Body of pancreas (tissue), 4 donors: ENCODE measurements around the gene GUCA1C. TPM values are rescaled to one million over a fixed set of nuclear protein-coding genes. Genes with fewer than 3 reads are reported as not detected.

ENCODE experiments used
- ATAC-seq: fragments of 150-250 bp; one replicate; pipeline ENCODE4 v1.9.1; 2016
- DNase-seq, 4 donors: peaks; one replicate each; pipeline ENCODE4 v3.0.0-alpha.2; 2019
- H3K27ac ChIP-seq, 4 donors: fragments of 200-600 bp; sonication (generic); 1 replicate in 3 of 4; 2 replicates in 1 of 4; pipeline versions ENCODE4 v1.5.1 to v1.6.1; 2016 to 2019; ENCODE audit warnings: mild to moderate bottlenecking in 1 of 4, mixed read lengths in 1 of 4, moderate library complexity in 1 of 4
- H3K27me3 ChIP-seq, 2 donors: fragments of 200-600 bp; sonication (generic); one replicate each; pipeline ENCODE4 v1.6.0; 2016; ENCODE audit warnings: mild to moderate bottlenecking in 1 of 2
- H3K36me3 ChIP-seq, 2 donors: fragments of 200-600 bp; sonication (generic); replicated peaks in 1 of 2; 2 replicates each; pipeline ENCODE4 v1.5.1; 2016; ENCODE audit warnings: low read depth in 2 of 2; ENCODE audit not compliant: insufficient read depth in 1 of 2
- H3K4me1 ChIP-seq: fragments of 200-600 bp; sonication (generic); one replicate; pipeline ENCODE4 v1.6.0; 2016
- H3K4me3 ChIP-seq, 2 donors: fragments of 200-600 bp; sonication (generic); 1 replicate in 1 of 2; 2 replicates in 1 of 2; pipeline ENCODE4 v1.5.1; 2016 to 2019
- H3K9me3 ChIP-seq, 3 donors: fragments of 200-600 bp; sonication (generic); 1 replicate in 2 of 3; 2 replicates in 1 of 3; pipeline ENCODE4 v1.5.1; 2016
- CTCF ChIP-seq, 7 experiments: fragments of 450-650 bp in 4 of 7; fragments of 200-600 bp in 3 of 7; sonication (generic) in 3 of 7; IDR thresholded peaks; one replicate each; pipeline ENCODE4 v1.5.1; 2016 to 2019; ENCODE audit warnings: antibody characterized with exemption in 7 of 7
- POLR2A ChIP-seq, 3 donors: fragments of 450-650 bp; IDR thresholded peaks; one replicate each; pipeline ENCODE4 v1.6.1; 2016; ENCODE audit warnings: antibody characterized with exemption in 3 of 3, mild to moderate bottlenecking in 2 of 3
- WGBS, 2 donors: methylation state at CpG; one replicate each; pipeline ENCODE4 v1.1.5; 2017; 5-methylcytosine and 5-hydroxymethylcytosine counted together
- intact Hi-C: fragments of 100-400 bp; cut with DNase I; formaldehyde crosslinking; loops from one replicate; pipeline ENCODE4 v1.15.1; 2023
- total RNA-seq, 2 donors: library from RNA; depleted of rRNA; stranded (reverse); fragments of >200 nt; gene quantifications; one replicate each; pipeline ENCODE4 v1.1.0, GENCODE V29; 2016

GUCA1C gene
- total RNA-seq, 2 donors from 2014 or later, result 0.99 to 4.4 TPM

GRCh38 chr3:108973019-108973418, 19.3 kb upstream of the GUCA1C start:
- DNase-seq (peak; percentile 14 to 52 (median 30)), ATAC-seq (peak; percentile 61)
- Histone ChIP-seq H3K9me3 (no peaks in the 10 kb centered on the region), H3K27me3 (no peaks in the 10 kb centered on the region), H3K4me3 (no peak overlapping the region), H3K4me1 (peaks cover 47% of the 10 kb centered on the region), H3K27ac (peak overlapping the region; percentile 50 to 79 (median 64)), H3K36me3 (no peaks in the 10 kb centered on the region)
- 18 to 20% methylated on average over 1 of the region's 1 CpG for WGBS, 2 donors
- TF ChIP-seq POLR2A (IDR thresholded peaks at IDR 0.05), result no peak
- TF ChIP-seq CTCF (IDR thresholded peaks at IDR 0.05), result no peak
- intact Hi-C loops, result no loop called here

GRCh38 chr3:108972482-108972881, 18.8 kb upstream of the GUCA1C start:
- Histone ChIP-seq H3K36me3 (no peaks in the 10 kb centered on the region), H3K27ac (peak overlapping the region; percentile 50 to 79 (median 64)), H3K4me1 (peaks cover 47% of the 10 kb centered on the region), H3K4me3 (no peak overlapping the region), H3K27me3 (no peaks in the 10 kb centered on the region), H3K9me3 (no peaks in the 10 kb centered on the region)
- ATAC-seq (peak; percentile 91), DNase-seq (peak; percentile 41 to 69 (median 64))
- TF ChIP-seq CTCF (IDR thresholded peaks at IDR 0.05), result no peak
- intact Hi-C loops, result no loop called here
- WGBS, 2 donors, result 26 to 35% methylated on average over 3 of the region's 3 CpGs

GRCh38 chr3:108970561-108970960, 16.9 kb upstream of the GUCA1C start:
- Histone ChIP-seq H3K4me1 (peaks cover 47% of the 10 kb centered on the region), H3K27me3 (no peaks in the 10 kb centered on the region), H3K36me3 (no peaks in the 10 kb centered on the region), H3K27ac (peak overlapping the region in 1 of 4 donors; percentile 28), H3K9me3 (no peaks in the 10 kb centered on the region), H3K4me3 (no peak overlapping the region)
- WGBS, 2 donors, result 23 to 28% methylated on average over 3 of the region's 3 CpGs
- DNase-seq (no peak), ATAC-seq (no peak)
- no peak for TF ChIP-seq CTCF (IDR thresholded peaks at IDR 0.05)
- no peak for TF ChIP-seq POLR2A (IDR thresholded peaks at IDR 0.05)
- intact Hi-C loops, result no loop called here

GRCh38 chr3:108966773-108967172, 13.1 kb upstream of the GUCA1C start:
- H3K9me3 ChIP-seq, result no peaks in the 10 kb centered on the region
- WGBS, 2 donors, result 90 to 91% methylated on average over 3 of the region's 3 CpGs
- H3K27ac ChIP-seq, result no peak overlapping the region
- ATAC-seq (no peak), DNase-seq (no peak)
- intact Hi-C loops, result no loop called here
- H3K36me3 ChIP-seq, result no peaks in the 10 kb centered on the region
- no peak for TF ChIP-seq CTCF (IDR thresholded peaks at IDR 0.05)
- no peak for TF ChIP-seq POLR2A (IDR thresholded peaks at IDR 0.05)
- no peaks in the 10 kb centered on the region for H3K27me3 ChIP-seq
- H3K4me3 ChIP-seq, result no peak overlapping the region
- H3K4me1 ChIP-seq, result peaks cover 16% of the 10 kb centered on the region

GRCh38 chr3:108959017-108959416, 5.3 kb upstream of the GUCA1C start:
- H3K27me3 ChIP-seq, result no peaks in the 10 kb centered on the region
- ATAC-seq, result no peak
- H3K27ac ChIP-seq, result no peak overlapping the region
- 91 to 97% methylated on average over 1 of the region's 1 CpG for WGBS, 2 donors
- H3K36me3 ChIP-seq, result no peaks in the 10 kb centered on the region
- H3K4me3 ChIP-seq, result no peak overlapping the region
- intact Hi-C loops, result no loop called here
- no peak for DNase-seq
- peaks cover 5% of the 10 kb centered on the region for H3K4me1 ChIP-seq
- TF ChIP-seq POLR2A (IDR thresholded peaks at IDR 0.05) (no peak), CTCF (IDR thresholded peaks at IDR 0.05) (no peak)
- no peaks in the 10 kb centered on the region for H3K9me3 ChIP-seq
